PFSK-1 (cell line): ENCODE measurements around the gene CCDC188.

Experiments
- POLR2AphosphoS5 ChIP-seq: IDR thresholded peaks from 2 replicates; pipeline ENCODE4 v1.6.1; 2012; ENCODE audit warnings: low read depth, mild to moderate bottlenecking, control low read depth, low read length, moderate library complexity
- SIN3A ChIP-seq: IDR thresholded peaks from 2 replicates; pipeline ENCODE4 v1.6.1; 2012; ENCODE audit warnings: mild to moderate bottlenecking, low read length, moderate library complexity, borderline replicate concordance; ENCODE audit not compliant: insufficient read depth
- TAF1 ChIP-seq: IDR thresholded peaks from 2 replicates; pipeline ENCODE4 v1.6.1; 2012; ENCODE audit warnings: low read length, control low read depth, borderline replicate concordance; ENCODE audit not compliant: insufficient read depth
- TF ChIP-seq, protein P1 (sequence below), 2 experiments: IDR thresholded peaks; 2 replicates each; pipeline versions ENCODE4 v1.6.1 to v1.8.0; 2011 to 2012; ENCODE audit warnings: low read depth in 2 of 2, low read length in 2 of 2, control low read depth in 1 of 2, inconsistent platforms in 1 of 2, mild to moderate bottlenecking in 1 of 2, moderate library complexity in 1 of 2; ENCODE audit not compliant: insufficient read depth in 1 of 2

DNA sequence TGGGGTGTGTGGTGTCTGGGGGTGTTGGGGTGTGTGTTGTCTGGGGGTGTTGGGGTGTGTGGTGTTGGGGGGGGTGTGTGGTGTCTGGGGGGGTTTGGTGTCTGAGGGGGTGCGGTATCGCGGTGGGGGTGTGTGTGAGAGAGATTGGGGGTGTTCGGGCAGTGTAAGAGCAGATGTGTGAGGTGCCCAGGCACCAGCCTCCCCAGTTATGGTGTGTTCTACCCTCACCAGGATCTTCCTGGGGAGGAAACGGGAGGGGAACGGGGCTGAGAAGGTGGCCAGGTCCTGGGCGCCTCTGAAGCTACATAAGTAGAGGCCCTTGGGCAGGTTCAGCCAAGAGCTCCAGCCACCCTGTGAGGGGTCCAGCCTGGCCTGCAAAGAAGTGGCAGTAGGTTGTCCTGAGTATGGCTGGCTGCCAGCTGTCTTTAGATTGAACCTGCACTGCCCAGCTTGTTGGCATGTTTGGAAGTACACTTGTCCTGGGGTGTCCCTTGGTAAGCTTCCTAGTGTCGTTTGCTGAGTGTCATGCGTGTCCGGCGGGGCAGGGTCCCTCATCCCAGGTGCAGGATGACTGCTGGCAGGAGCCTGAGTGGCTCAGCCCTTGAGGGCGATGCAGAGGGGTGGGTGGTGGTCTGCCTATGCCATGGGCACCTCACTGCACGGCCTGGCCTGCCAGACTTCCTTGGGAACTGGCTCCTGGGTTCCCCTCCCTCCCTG is 27.3 kb downstream of the CCDC188 start:
- TF ChIP-seq POLR2AphosphoS5 (no peak), TAF1 (no peak), SIN3A (no peak)
- TF ChIP-seq, protein P1, sequence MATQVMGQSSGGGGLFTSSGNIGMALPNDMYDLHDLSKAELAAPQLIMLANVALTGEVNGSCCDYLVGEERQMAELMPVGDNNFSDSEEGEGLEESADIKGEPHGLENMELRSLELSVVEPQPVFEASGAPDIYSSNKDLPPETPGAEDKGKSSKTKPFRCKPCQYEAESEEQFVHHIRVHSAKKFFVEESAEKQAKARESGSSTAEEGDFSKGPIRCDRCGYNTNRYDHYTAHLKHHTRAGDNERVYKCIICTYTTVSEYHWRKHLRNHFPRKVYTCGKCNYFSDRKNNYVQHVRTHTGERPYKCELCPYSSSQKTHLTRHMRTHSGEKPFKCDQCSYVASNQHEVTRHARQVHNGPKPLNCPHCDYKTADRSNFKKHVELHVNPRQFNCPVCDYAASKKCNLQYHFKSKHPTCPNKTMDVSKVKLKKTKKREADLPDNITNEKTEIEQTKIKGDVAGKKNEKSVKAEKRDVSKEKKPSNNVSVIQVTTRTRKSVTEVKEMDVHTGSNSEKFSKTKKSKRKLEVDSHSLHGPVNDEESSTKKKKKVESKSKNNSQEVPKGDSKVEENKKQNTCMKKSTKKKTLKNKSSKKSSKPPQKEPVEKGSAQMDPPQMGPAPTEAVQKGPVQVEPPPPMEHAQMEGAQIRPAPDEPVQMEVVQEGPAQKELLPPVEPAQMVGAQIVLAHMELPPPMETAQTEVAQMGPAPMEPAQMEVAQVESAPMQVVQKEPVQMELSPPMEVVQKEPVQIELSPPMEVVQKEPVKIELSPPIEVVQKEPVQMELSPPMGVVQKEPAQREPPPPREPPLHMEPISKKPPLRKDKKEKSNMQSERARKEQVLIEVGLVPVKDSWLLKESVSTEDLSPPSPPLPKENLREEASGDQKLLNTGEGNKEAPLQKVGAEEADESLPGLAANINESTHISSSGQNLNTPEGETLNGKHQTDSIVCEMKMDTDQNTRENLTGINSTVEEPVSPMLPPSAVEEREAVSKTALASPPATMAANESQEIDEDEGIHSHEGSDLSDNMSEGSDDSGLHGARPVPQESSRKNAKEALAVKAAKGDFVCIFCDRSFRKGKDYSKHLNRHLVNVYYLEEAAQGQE (IDR thresholded peaks at IDR 0.05; ENCODE audit: insufficient read depth in 1 of 2, low read depth in 2 of 2, low read length in 2 of 2), result no peak
